Mucosa of stomach (tissue), 1 donor: ENCODE results near the gene NNMT.

ENCODE experiments used
- H3K27me3 ChIP-seq: one replicate; pipeline ENCODE4 v1.7.0; 2013; ENCODE audit warnings: mild to moderate bottlenecking, low read length; ENCODE audit not compliant: control insufficient read depth, insufficient read depth
- H3K36me3 ChIP-seq: one replicate; pipeline ENCODE4 v1.7.0; 2013; ENCODE audit warnings: low read length; ENCODE audit not compliant: control insufficient read depth, insufficient read depth
- H3K4me1 ChIP-seq: one replicate; pipeline ENCODE4 v1.7.0; 2013; ENCODE audit warnings: mild to moderate bottlenecking, low read length; ENCODE audit not compliant: control insufficient read depth, insufficient read depth
- H3K4me3 ChIP-seq: one replicate; pipeline ENCODE4 v1.7.0; 2013; ENCODE audit warnings: low read length
- H3K9ac ChIP-seq: one replicate; pipeline ENCODE4 v1.7.0; 2013; ENCODE audit warnings: mild to moderate bottlenecking, low read length, moderate library complexity
- H3K9me3 ChIP-seq: one replicate; pipeline ENCODE4 v1.7.0; 2013; ENCODE audit warnings: mild to moderate bottlenecking, low read length, moderate library complexity; ENCODE audit not compliant: control insufficient read depth
- donor health status: Pancreatic carcinoma.

Gene NNMT

GRCh38 chr11:114279792-114280546, 16.2 kb upstream of the NNMT start:
- Histone ChIP-seq H3K36me3 (no peaks in the 10 kb centered on the region), H3K4me1 (peaks cover 15% of the 10 kb centered on the region), H3K27me3 (no peaks in the 10 kb centered on the region), H3K9me3 (no peaks in the 10 kb centered on the region), H3K4me3 (no peak overlapping the region), H3K9ac (no peak overlapping the region)

GRCh38 chr11:114280696-114281095, 15.5 kb upstream of the NNMT start:
- H3K27me3 ChIP-seq, result no peaks in the 10 kb centered on the region
- no peaks in the 10 kb centered on the region for H3K9me3 ChIP-seq
- peaks cover 15% of the 10 kb centered on the region for H3K4me1 ChIP-seq
- H3K9ac ChIP-seq, result no peak overlapping the region
- no peaks in the 10 kb centered on the region for H3K36me3 ChIP-seq
- H3K4me3 ChIP-seq, result no peak overlapping the region

GRCh38 chr11:114281388-114281956, 14.7 kb upstream of the NNMT start:
- Histone ChIP-seq H3K9me3 (no peaks in the 10 kb centered on the region), H3K36me3 (no peaks in the 10 kb centered on the region), H3K4me1 (peaks cover 15% of the 10 kb centered on the region), H3K9ac (no peak overlapping the region), H3K4me3 (no peak overlapping the region), H3K27me3 (no peaks in the 10 kb centered on the region)

GRCh38 chr11:114282488-114282887, 13.7 kb upstream of the NNMT start:
- Histone ChIP-seq H3K36me3 (no peaks in the 10 kb centered on the region), H3K4me3 (no peak overlapping the region), H3K9me3 (no peaks in the 10 kb centered on the region), H3K9ac (no peak overlapping the region), H3K4me1 (peaks cover 15% of the 10 kb centered on the region), H3K27me3 (no peaks in the 10 kb centered on the region)

GRCh38 chr11:114283422-114283821, 12.8 kb upstream of the NNMT start:
- H3K27me3 ChIP-seq, result no peaks in the 10 kb centered on the region
- H3K4me1 ChIP-seq, result peaks cover 15% of the 10 kb centered on the region
- no peaks in the 10 kb centered on the region for H3K9me3 ChIP-seq
- no peak overlapping the region for H3K4me3 ChIP-seq
- H3K36me3 ChIP-seq, result no peaks in the 10 kb centered on the region
- no peak overlapping the region for H3K9ac ChIP-seq

- Histone ChIP-seq H3K36me3 (no peaks in the 10 kb centered on the region), H3K27me3 (no peaks in the 10 kb centered on the region), H3K9ac (no peak overlapping the region), H3K4me3 (no peak overlapping the region), H3K9me3 (no peaks in the 10 kb centered on the region), H3K4me1 (peaks cover 15% of the 10 kb centered on the region)
These were observed 12.2 kb upstream of the NNMT start for GRCh38 chr11:114284021-114284420.

- H3K9ac ChIP-seq, result no peak overlapping the region
- no peaks in the 10 kb centered on the region for H3K36me3 ChIP-seq
- peaks cover 15% of the 10 kb centered on the region for H3K4me1 ChIP-seq
- no peak overlapping the region for H3K4me3 ChIP-seq
- H3K9me3 ChIP-seq, result no peaks in the 10 kb centered on the region
- no peaks in the 10 kb centered on the region for H3K27me3 ChIP-seq
These were observed 11.3 kb upstream of the NNMT start for GRCh38 chr11:114284914-114285313.

GRCh38 chr11:114285599-114285998, 10.6 kb upstream of the NNMT start:
- Histone ChIP-seq H3K27me3 (no peaks in the 10 kb centered on the region), H3K9me3 (no peaks in the 10 kb centered on the region), H3K9ac (no peak overlapping the region), H3K4me1 (peaks cover 10% of the 10 kb centered on the region), H3K36me3 (no peaks in the 10 kb centered on the region), H3K4me3 (no peak overlapping the region)

- Histone ChIP-seq H3K9me3 (no peaks in the 10 kb centered on the region), H3K9ac (no peak overlapping the region), H3K4me1 (peaks cover 6% of the 10 kb centered on the region), H3K4me3 (no peak overlapping the region), H3K27me3 (no peaks in the 10 kb centered on the region), H3K36me3 (no peaks in the 10 kb centered on the region)
These were observed 10.0 kb upstream of the NNMT start for GRCh38 chr11:114286229-114286628.

- Histone ChIP-seq H3K4me3 (no peak overlapping the region), H3K9me3 (no peaks in the 10 kb centered on the region), H3K9ac (no peak overlapping the region), H3K4me1 (peaks cover 7% of the 10 kb centered on the region), H3K36me3 (no peaks in the 10 kb centered on the region), H3K27me3 (no peaks in the 10 kb centered on the region)
These were observed 9.0 kb upstream of the NNMT start for GRCh38 chr11:114287154-114287553.

- H3K27me3 ChIP-seq, result no peaks in the 10 kb centered on the region
- H3K4me3 ChIP-seq, result no peak overlapping the region
- H3K4me1 ChIP-seq, result peaks cover 15% of the 10 kb centered on the region
- no peak overlapping the region for H3K9ac ChIP-seq
- no peaks in the 10 kb centered on the region for H3K9me3 ChIP-seq
- no peaks in the 10 kb centered on the region for H3K36me3 ChIP-seq
These were observed 8.1 kb upstream of the NNMT start for GRCh38 chr11:114288136-114288535.

- H3K27me3 ChIP-seq, result no peaks in the 10 kb centered on the region
- H3K9me3 ChIP-seq, result no peaks in the 10 kb centered on the region
- H3K9ac ChIP-seq, result no peak overlapping the region
- no peaks in the 10 kb centered on the region for H3K36me3 ChIP-seq
- no peak overlapping the region for H3K4me3 ChIP-seq
- peaks cover 16% of the 10 kb centered on the region for H3K4me1 ChIP-seq
These were observed 6.4 kb upstream of the NNMT start for GRCh38 chr11:114289779-114290178.
